Measurements from ENCODE around the gene SERINC2. TPM values are rescaled to one million over a fixed set of nuclear protein-coding genes. Genes with fewer than 3 reads are reported as not detected.

The SERINC2 gene
- total and polyA plus RNA-seq, 2 of the 8 experiments (the other 6 are each of a cell fraction or from before 2014, with no cell fraction given), result 31.4 to 60.0 TPM

DNA sequence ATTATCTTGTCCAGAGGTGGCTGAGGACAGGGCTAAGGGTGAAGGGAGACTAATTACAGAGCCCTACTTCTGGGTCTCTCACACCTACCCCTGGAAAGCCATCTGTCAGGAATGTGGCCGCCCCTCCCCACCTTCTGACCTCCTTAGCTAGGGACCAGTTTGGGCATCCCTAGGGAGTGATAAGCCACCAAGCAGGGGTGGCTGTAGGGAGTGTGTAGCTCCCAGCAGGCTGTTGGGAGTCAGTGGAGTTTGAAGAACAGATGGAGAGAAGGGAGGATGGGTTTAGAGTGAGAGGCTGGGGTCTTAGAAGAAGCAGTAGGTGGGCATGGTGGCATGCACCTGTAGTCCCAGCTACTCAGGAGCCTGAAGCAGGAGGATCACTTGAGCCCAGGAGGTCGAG is 808 bp upstream of the SERINC2 start (continued):
- TF ChIP-seq, protein P1, sequence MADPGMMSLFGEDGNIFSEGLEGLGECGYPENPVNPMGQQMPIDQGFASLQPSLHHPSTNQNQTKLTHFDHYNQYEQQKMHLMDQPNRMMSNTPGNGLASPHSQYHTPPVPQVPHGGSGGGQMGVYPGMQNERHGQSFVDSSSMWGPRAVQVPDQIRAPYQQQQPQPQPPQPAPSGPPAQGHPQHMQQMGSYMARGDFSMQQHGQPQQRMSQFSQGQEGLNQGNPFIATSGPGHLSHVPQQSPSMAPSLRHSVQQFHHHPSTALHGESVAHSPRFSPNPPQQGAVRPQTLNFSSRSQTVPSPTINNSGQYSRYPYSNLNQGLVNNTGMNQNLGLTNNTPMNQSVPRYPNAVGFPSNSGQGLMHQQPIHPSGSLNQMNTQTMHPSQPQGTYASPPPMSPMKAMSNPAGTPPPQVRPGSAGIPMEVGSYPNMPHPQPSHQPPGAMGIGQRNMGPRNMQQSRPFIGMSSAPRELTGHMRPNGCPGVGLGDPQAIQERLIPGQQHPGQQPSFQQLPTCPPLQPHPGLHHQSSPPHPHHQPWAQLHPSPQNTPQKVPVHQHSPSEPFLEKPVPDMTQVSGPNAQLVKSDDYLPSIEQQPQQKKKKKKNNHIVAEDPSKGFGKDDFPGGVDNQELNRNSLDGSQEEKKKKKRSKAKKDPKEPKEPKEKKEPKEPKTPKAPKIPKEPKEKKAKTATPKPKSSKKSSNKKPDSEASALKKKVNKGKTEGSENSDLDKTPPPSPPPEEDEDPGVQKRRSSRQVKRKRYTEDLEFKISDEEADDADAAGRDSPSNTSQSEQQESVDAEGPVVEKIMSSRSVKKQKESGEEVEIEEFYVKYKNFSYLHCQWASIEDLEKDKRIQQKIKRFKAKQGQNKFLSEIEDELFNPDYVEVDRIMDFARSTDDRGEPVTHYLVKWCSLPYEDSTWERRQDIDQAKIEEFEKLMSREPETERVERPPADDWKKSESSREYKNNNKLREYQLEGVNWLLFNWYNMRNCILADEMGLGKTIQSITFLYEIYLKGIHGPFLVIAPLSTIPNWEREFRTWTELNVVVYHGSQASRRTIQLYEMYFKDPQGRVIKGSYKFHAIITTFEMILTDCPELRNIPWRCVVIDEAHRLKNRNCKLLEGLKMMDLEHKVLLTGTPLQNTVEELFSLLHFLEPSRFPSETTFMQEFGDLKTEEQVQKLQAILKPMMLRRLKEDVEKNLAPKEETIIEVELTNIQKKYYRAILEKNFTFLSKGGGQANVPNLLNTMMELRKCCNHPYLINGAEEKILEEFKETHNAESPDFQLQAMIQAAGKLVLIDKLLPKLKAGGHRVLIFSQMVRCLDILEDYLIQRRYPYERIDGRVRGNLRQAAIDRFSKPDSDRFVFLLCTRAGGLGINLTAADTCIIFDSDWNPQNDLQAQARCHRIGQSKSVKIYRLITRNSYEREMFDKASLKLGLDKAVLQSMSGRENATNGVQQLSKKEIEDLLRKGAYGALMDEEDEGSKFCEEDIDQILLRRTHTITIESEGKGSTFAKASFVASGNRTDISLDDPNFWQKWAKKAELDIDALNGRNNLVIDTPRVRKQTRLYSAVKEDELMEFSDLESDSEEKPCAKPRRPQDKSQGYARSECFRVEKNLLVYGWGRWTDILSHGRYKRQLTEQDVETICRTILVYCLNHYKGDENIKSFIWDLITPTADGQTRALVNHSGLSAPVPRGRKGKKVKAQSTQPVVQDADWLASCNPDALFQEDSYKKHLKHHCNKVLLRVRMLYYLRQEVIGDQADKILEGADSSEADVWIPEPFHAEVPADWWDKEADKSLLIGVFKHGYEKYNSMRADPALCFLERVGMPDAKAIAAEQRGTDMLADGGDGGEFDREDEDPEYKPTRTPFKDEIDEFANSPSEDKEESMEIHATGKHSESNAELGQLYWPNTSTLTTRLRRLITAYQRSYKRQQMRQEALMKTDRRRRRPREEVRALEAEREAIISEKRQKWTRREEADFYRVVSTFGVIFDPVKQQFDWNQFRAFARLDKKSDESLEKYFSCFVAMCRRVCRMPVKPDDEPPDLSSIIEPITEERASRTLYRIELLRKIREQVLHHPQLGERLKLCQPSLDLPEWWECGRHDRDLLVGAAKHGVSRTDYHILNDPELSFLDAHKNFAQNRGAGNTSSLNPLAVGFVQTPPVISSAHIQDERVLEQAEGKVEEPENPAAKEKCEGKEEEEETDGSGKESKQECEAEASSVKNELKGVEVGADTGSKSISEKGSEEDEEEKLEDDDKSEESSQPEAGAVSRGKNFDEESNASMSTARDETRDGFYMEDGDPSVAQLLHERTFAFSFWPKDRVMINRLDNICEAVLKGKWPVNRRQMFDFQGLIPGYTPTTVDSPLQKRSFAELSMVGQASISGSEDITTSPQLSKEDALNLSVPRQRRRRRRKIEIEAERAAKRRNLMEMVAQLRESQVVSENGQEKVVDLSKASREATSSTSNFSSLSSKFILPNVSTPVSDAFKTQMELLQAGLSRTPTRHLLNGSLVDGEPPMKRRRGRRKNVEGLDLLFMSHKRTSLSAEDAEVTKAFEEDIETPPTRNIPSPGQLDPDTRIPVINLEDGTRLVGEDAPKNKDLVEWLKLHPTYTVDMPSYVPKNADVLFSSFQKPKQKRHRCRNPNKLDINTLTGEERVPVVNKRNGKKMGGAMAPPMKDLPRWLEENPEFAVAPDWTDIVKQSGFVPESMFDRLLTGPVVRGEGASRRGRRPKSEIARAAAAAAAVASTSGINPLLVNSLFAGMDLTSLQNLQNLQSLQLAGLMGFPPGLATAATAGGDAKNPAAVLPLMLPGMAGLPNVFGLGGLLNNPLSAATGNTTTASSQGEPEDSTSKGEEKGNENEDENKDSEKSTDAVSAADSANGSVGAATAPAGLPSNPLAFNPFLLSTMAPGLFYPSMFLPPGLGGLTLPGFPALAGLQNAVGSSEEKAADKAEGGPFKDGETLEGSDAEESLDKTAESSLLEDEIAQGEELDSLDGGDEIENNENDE (IDR thresholded peaks at IDR 0.05; ENCODE audit: insufficient replicate concordance, low read length), result no peak
- TF ChIP-seq, protein P2, sequence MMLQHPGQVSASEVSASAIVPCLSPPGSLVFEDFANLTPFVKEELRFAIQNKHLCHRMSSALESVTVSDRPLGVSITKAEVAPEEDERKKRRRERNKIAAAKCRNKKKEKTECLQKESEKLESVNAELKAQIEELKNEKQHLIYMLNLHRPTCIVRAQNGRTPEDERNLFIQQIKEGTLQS (IDR thresholded peaks at IDR 0.05; ENCODE audit: insufficient read depth, low read depth, low read length), result no peak
- TF ChIP-seq ZNF274 (IDR thresholded peaks at IDR 0.05; ENCODE audit: borderline replicate concordance, extremely low read depth, low read length) (no peak), KDM1A (IDR thresholded peaks at IDR 0.05; ENCODE audit: borderline replicate concordance, low read length) (no peak), BRCA1 (IDR thresholded peaks at IDR 0.05; ENCODE audit: low read depth, low read length) (no peak), GTF2F1 (IDR thresholded peaks at IDR 0.05; ENCODE audit: borderline replicate concordance, low read depth, low read length) (no peak), HDAC6 (IDR thresholded peaks at IDR 0.05; ENCODE audit: low read depth, low read length) (no peak), KDM4A (IDR thresholded peaks at IDR 0.05; ENCODE audit: low read depth, low read length, severe bottlenecking) (no peak), POLR2AphosphoS5 (IDR thresholded peaks at IDR 0.05; ENCODE audit: low read depth, low read length) (no peak), SP2 (IDR thresholded peaks at IDR 0.05; ENCODE audit: low read length) (no peak), EZH2 (IDR thresholded peaks at IDR 0.05; ENCODE audit: low read depth, low read length, severe bottlenecking) (no peak), MAFK (IDR thresholded peaks at IDR 0.05; ENCODE audit: low read depth, low read length) (no peak)
